ENCODE data around the gene CALCOCO1.
"Not testable (repeated sequence)": the region's sequence is repeated elsewhere in the genome, so short reads cannot be mapped to it uniquely, and the experiment has no call there.

Gene CALCOCO1

GRCh38 chr12:53733051-53733806 is 6.0 kb upstream of the CALCOCO1 start:
- DNase-seq: no peak

GRCh38 chr12:53729644-53730043 is 2.4 kb upstream of the CALCOCO1 start:
- no peak for DNase-seq

DNA sequence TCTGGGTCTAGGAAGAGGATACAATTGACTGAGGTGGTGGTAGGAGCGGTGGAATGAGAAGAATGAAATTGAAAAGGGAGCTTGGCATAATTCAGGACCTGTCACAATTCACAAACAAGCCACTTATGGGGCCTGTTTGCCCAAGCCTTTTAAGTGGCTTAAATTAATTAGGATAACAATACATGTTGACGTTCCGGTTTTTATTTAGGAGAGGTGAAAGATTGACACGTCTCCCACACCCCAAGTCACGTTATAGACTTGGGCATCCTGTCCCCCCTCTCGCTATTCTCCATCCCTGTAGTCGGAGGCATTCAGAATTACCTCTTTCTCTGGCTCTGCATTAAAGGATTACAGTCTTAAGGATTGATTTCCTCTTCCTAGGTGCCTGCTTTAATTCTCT is 954 bp upstream of the CALCOCO1 start:
- no peak for DNase-seq

- no peak for DNase-seq
Measured at GRCh38 chr12:53726946-53727309, 324 bp downstream of the CALCOCO1 start.

DNA sequence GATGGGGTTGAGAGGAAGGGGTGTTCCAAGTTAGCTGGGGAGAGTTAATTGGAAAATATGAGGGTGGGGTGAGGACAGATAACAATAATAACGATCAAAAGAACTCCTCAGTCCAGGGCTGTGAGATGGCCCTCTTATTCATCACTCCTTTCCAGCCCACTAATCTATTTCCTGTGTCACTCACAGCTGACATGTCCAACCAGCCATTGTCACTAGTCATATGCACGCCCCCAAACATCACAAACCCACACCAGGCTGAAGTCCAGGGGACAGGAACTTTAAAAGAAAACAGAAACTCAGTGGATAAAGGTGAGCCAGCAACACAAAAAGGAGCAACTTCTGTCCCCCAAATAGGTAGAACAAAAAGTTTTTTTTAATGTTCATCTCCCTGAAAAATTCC is 911 bp downstream of the CALCOCO1 start:
- no peak for DNase-seq

DNA sequence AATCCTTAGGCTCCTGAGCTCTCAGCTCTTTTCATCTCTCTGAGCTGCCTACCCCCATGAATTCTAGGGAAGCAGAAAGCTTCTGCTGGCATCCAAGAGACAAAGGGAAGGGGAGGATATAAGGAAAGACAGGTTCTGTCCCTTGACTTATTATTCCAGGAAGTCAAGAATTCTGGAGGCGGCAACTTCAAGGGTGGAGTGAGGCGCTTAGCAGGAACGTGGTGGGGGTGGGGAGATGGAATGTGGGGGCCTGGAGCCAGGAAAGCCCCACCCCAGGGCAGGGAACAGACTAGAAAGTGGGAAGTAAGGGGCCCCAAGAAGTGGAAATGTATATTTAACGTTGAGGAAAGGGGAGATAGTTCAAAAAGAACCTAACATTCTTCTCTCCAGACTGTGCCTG is 1.4 kb downstream of the CALCOCO1 start:
- no peak for DNase-seq

DNA sequence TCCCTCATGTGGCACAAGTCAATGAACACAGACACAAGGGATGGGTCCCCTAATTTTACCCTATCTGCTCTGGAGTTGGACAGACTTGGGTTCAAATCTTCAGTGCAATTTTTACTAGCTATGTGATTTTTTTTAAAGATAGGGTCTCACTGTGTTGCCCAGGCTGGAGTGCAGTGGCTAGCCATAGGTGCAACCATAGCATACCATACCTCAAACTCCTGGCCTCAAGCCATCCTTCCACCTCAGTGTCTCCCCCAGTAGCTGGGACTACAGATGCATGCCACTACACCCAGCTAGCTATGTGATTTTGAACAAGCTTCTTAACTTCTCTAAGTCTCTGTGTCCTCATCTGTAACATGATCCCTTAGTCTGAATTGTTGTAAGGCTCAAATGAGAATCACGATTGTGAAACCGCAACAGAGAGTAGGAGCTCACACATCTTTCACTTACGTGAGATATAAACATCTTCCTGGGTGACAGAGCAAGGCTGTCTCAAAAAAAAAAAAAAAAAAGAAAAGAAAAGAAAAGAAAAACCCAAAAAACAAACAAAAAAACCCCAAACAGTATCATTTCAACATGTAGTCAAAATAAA is 4.7 kb downstream of the CALCOCO1 start:
- DNase-seq: no peak

DNA sequence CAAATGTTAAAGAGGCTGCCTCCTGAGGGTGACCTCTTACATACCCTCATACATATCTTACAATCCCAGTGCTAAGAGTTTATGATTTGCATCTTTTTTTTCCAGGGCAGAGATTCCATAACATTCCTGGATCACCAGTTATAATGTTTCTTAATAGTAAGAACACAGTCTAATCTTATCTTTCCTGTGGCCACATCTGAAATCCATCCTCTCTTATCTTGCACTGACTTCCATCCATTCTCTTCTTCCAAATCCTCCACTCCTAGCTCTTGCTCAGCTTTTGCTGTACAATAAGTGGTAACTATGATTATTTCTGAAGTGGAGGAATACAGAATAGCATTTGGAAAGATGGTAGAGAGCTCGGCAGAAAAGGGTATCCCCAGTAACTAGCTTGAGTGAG is 6.3 kb downstream of the CALCOCO1 start:
- no peak for DNase-seq

DNA sequence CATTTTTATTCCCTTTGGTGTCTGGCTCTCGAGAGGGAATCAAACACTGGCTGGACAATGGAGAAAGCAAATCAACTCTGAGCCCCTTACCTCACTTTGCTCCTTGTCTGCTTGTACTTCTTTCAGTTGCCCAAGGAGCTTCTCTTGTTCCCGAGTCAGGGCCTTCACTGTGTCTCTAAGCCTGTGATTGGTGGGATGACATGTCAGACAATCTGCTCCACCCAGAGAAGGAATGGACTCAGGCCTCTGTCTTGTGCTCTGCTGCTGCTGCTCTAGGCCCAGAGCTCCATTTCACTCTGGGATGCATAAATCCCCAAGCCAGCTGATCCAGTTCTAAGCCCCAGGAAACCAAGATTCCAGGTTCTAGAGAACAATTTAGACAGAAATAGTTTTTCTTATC is 7.6 kb downstream of the CALCOCO1 start:
- no peak for DNase-seq

DNA sequence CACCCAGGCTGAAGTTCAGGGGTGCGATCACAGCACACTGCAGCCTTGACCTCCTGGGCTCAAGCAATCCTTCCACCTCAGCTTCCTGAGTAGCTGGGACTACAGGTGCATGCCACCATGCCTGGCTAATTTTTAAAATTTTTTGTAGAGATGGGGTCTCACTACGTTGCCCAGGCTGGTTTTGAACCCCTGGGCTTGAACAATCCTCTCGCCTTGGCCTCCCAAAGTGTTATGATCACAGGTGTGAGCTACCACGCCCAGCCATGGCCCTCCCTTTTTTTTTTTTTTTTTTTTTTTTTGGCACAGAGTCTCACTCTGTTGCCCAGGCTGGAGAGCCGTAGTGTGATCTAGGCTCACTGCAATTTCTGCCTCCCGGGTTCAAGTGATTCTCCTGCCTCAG is 8.7 kb downstream of the CALCOCO1 start:
- not testable (repeated sequence) for DNase-seq

DNA sequence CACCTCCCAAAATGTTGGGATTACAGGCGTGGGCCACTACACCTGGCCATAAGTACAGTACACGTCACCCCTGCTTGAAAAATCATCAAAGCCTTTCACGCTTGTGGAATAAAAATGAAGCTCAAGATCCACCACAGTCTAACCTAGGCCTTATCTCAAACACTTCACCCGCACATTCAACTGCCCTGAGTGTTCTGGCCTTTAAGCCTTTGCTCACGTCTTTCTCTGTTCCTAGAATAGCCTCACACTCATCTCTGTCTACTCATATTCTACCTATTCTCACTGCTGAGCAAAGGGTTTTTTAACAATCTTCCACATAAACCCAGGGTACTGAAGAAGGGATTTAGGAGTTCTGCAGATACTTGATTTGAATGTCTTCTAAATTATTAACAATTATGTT is 9.9 kb downstream of the CALCOCO1 start:
- no peak for DNase-seq

DNA sequence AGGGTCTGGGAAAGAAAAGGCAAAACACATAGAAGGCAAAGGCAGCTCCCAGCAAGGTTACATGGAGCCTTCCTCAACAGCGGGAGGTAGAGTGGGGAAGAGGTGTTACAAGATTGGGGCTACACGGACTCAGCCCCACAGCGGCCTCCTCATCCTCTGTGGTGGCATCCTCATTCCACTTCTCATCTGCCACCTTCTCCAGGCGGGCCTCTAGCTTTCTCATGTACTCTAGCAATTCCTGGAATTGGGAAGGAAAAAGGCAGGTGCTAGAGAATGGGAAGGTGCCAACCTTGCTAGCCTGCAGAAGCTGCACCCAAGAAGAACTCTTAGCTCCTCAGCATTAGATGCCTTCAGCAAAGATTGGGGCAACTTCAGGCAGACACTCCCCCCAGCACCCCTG is 13.2 kb downstream of the CALCOCO1 start:
- no peak for DNase-seq

DNA sequence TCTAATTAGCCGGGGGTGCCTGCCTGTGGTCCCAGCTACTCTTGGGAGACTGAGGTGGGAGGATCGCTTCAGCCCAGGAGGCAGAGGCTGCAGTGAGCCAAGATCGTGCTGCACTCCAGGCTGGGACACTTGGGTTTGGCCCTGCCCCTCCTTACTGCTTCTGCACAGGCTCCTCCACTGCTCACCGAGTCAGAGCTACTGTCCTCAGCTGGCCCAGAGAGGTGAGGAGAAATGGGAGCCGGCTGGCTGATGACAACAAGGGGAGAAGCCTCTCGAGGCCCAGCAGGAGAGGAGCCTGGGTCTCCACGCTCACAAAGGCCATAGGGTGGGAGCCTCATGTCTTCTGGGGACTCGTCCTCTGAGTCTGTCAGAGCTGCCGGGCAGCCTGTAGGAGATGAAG is 13.7 kb downstream of the CALCOCO1 start:
- DNase-seq: no peak

DNA sequence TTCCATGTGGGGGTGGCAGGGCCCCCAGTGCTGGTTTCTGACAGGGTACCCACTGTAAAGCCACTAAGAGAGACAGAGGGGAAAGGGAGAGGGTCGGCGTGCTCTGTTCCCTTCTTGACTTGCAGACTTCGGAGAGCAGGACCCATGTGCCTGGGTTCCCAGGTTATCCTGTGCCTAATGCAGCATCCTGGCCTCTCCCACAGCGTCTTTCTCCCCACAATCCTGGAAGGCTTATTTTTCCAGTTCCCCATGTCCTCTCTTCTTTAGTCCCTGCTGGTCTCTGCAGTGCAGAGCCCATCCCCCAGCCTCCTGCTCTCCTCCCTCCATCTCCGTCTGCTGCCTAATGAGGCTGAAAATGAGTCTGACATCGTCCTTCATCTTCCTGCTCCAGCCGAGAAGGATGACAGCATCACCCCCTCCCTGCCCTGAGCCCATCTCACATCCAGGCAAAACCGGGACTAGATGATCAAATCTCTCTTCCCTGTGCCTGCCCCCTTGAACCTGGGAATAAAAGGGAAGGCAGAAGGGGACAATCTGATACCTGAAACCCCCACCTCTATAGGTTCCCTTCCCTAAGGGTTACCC is 15.1 kb downstream of the CALCOCO1 start:
- DNase-seq: no peak

DNA sequence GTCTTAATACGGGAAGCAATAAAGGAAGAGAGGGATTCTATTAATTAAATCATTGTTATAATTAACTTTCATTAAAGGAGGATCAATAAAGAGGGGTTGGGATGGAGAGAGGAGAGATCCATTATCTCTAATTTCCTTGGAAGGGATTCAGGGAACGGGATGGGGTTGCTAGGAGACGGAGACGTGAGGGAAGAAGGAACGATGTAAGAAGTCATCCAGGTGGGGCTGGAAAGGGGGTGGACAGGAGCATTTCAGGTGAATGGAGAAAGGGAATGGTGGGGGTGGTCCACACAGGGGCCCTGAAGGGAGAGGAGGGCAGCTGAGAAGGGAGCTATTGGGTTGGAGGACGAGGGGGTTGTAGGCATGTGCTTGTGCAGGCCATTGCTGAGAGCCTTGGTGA is 17.2 kb downstream of the CALCOCO1 start:
- no peak for DNase-seq

- no peak for DNase-seq
Measured at GRCh38 chr12:53709671-53710070, 17.6 kb downstream of the CALCOCO1 start.

- DNase-seq: no peak
Measured at GRCh38 chr12:53706080-53706479, 21.2 kb downstream of the CALCOCO1 start.

DNA sequence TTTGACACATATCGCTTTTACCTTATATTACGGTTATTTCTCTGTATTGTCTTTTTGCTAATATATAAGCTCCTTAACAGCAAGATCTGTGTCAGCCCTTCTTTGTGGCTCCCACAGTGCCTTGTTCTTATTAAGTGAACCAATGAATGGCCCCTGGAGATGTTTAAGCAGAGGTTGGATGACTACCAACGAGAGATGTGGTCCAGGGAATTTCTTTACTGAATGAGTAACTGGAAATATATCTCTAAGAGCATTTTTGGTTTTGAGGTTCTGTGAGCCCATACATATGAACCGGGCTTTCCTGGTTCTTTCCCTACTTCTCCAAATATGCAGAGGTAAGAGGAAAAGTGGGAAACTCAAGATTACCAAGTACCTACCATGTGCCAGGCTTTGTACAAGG is 23.5 kb downstream of the CALCOCO1 start:
- no peak for DNase-seq

GRCh38 chr12:53701518-53702264 is 25.6 kb downstream of the CALCOCO1 start:
- peak; percentile 22 for DNase-seq

GRCh38 chr12:53700567-53700966 is 26.7 kb downstream of the CALCOCO1 start:
- no peak for DNase-seq

DNA sequence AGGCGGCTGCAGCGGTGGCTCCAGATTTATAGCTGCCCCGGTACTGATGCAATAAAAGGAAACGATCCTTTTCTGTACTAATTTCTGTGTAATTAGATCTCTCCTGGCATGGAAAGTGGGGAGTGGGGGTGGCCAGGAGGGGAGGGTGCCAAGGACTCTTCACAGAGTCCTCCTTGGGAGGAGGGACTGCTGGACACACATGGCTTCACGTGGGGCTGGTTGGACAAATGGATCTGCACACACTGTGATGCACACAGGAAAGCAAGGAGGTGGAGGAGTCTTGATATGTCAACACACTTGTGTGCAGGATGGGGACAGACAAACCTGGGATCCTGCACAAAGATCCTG is 27.6 kb downstream of the CALCOCO1 start:
- DNase-seq: no peak

- DNase-seq: no peak
Measured at GRCh38 chr12:53698948-53699677, 28.1 kb downstream of the CALCOCO1 start.

GRCh38 chr12:53696655-53697331 is 30.5 kb downstream of the CALCOCO1 start:
- DNase-seq: no peak

All from GDM1 (cell line).